K562 (cell line): Measurements from ENCODE around the gene ABCG5.

Source experiments
- EZH2 ChIP-seq: IDR thresholded peaks from 2 replicates; pipeline ENCODE4 v1.6.1; 2012; ENCODE audit warnings: low read depth, mild to moderate bottlenecking, inconsistent platforms, low read length, borderline replicate concordance
- KDM5B ChIP-seq: fragments of 200-600 bp; sonication (generic); IDR thresholded peaks from 2 replicates; pipeline ENCODE4 v1.6.1; 2012; ENCODE audit warnings: low read depth, mild to moderate bottlenecking, moderate library complexity, low read length, control low read depth, inconsistent platforms; ENCODE audit not compliant: insufficient replicate concordance
- POLR2A ChIP-seq: fragments of 450-650 bp; conservative IDR thresholded peaks from 2 replicates; pipeline ENCODE4 v1.6.1; 2016
- TFE3 ChIP-seq: fragments of 450-650 bp; formaldehyde crosslinking; IDR thresholded peaks from 2 replicates; pipeline ENCODE4 v1.4.0; 2020; ENCODE audit warnings: mild to moderate bottlenecking, mixed read lengths

- TF ChIP-seq EZH2 (no peak), POLR2A (no peak), TFE3 (CRISPR knock-in tag) (no peak), KDM5B (no peak)
Measured at GRCh38 chr2:43872151-43872550, 33.5 kb upstream of the ABCG5 start.
